ENCODE measurements around the gene REXO1. TPM values are rescaled to one million over a fixed set of nuclear protein-coding genes. Genes with fewer than 3 reads are reported as not detected.

Gene REXO1
- total and polyA plus RNA-seq, 2 of the 13 experiments (the other 11 are each of a cell fraction or from before 2014, with no cell fraction given), result 5.0 to 11.2 TPM

GRCh38 chr19:1839658-1840540 is 8.4 kb downstream of the REXO1 start (continued):
- no peak for TF ChIP-seq NFIC (IDR thresholded peaks at IDR 0.05; ENCODE audit: low read length)
- no peak for TF ChIP-seq ZNF224 (CRISPR knock-in tag; IDR thresholded peaks at IDR 0.05)
- TF ChIP-seq ETV5 (CRISPR knock-in tag; IDR thresholded peaks at IDR 0.05; ENCODE audit: borderline replicate concordance), result no peak
- TF ChIP-seq ZKSCAN8 (CRISPR knock-in tag; IDR thresholded peaks at IDR 0.05; ENCODE audit: borderline replicate concordance), result no peak
- no peak for TF ChIP-seq MTF2 (CRISPR knock-in tag; IDR thresholded peaks at IDR 0.05; ENCODE audit: borderline replicate concordance)
- no peak for TF ChIP-seq ZNF256 (CRISPR knock-in tag; conservative IDR thresholded peaks at IDR 0.05)
- TF ChIP-seq GABPA (IDR thresholded peaks at IDR 0.05; ENCODE audit: low read depth, low read length), result no peak
- TF ChIP-seq GABPA (CRISPR knock-in tag; IDR thresholded peaks at IDR 0.05; ENCODE audit: low read depth), result no peak
- TF ChIP-seq NFE2 (CRISPR knock-in tag; IDR thresholded peaks at IDR 0.05), result no peak
- 0 out of 2 replicates have a peak, but pooled peaks have one; percentile 26 for TF ChIP-seq ZNF296 (CRISPR knock-in tag; conservative IDR thresholded peaks at IDR 0.05)
- no peak for TF ChIP-seq FOXM1 (CRISPR knock-in tag; IDR thresholded peaks at IDR 0.05)
- TF ChIP-seq ZNF383 (CRISPR knock-in tag; IDR thresholded peaks at IDR 0.05; ENCODE audit: borderline replicate concordance), result no peak
- TF ChIP-seq ELF4 (CRISPR knock-in tag; IDR thresholded peaks at IDR 0.05; ENCODE audit: borderline replicate concordance), result no peak
- no peak for TF ChIP-seq CREBL2 (CRISPR knock-in tag; IDR thresholded peaks at IDR 0.05; ENCODE audit: borderline replicate concordance)
- TF ChIP-seq ATF3 (CRISPR knock-in tag; IDR thresholded peaks at IDR 0.05), result no peak
- TF ChIP-seq CSRNP2 (CRISPR knock-in tag; conservative IDR thresholded peaks at IDR 0.05; ENCODE audit: low read depth), result no peak
- no peak for TF ChIP-seq ZNF781 (CRISPR knock-in tag; IDR thresholded peaks at IDR 0.05; ENCODE audit: borderline replicate concordance, not compliant biosample characterization)
- no peak for TF ChIP-seq RBAK (CRISPR knock-in tag; IDR thresholded peaks at IDR 0.05)
- no peak for TF ChIP-seq ZNF883 (CRISPR knock-in tag; IDR thresholded peaks at IDR 0.05; ENCODE audit: not compliant biosample characterization)
- no peak for TF ChIP-seq ZNF713 (CRISPR knock-in tag; IDR thresholded peaks at IDR 0.05)
- TF ChIP-seq MEF2D (CRISPR knock-in tag; IDR thresholded peaks at IDR 0.05), result 0 out of 2 replicates have a peak, but pooled peaks have one; percentile 55
- TF ChIP-seq ZIK1 (CRISPR knock-in tag; IDR thresholded peaks at IDR 0.05; ENCODE audit: borderline replicate concordance, low read depth), result 0 out of 2 replicates have a peak, but pooled peaks have one; percentile 55
- no peak for TF ChIP-seq ZNF460 (CRISPR knock-in tag; IDR thresholded peaks at IDR 0.05; ENCODE audit: borderline replicate concordance)
- TF ChIP-seq NR2F1 (CRISPR knock-in tag; IDR thresholded peaks at IDR 0.05), result no peak
- TF ChIP-seq SIX4 (CRISPR knock-in tag; IDR thresholded peaks at IDR 0.05), result no peak
- TF ChIP-seq ZSCAN22 (CRISPR knock-in tag; IDR thresholded peaks at IDR 0.05), result no peak
- TF ChIP-seq KDM6A (CRISPR knock-in tag; IDR thresholded peaks at IDR 0.05; ENCODE audit: low read depth), result 0 out of 2 replicates have a peak, but pooled peaks have one; percentile 24

All from HepG2 (cell line).